Fibroblast of skin of right quadriceps (primary cell): Measurements from ENCODE around the gene RFC2.
A peak's percentile ranks its signal among the peaks of the same experiment; 100 is the strongest.
"Not testable (repeated sequence)": the region's sequence is repeated elsewhere in the genome, so short reads cannot be mapped to it uniquely, and the experiment has no call there.

Experiments
- DNase-seq: peaks from one replicate; pipeline ENCODE4 v3.0.0-alpha.2; 2013

RFC2 gene

DNA sequence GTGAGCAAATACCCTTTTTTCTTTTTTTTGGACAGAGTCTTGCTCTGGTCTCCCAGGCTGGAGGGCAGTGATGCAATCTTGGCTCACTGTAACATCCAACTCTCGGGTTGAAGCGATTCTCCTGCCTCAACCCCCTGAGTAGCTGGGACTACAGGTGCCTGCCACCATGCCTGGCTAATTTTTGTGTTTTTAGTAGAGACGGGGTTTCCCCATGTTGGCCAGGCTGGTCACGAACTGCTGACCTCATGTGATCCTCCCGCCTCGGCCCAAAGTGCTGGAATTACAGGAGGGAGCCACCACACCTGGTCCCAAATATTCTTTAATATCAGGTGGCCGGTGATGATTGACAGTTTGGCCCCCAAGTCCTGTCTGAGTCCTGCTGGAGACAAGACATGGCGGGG, 37.8 kb downstream of the RFC2 start:
- no peak for DNase-seq

DNA sequence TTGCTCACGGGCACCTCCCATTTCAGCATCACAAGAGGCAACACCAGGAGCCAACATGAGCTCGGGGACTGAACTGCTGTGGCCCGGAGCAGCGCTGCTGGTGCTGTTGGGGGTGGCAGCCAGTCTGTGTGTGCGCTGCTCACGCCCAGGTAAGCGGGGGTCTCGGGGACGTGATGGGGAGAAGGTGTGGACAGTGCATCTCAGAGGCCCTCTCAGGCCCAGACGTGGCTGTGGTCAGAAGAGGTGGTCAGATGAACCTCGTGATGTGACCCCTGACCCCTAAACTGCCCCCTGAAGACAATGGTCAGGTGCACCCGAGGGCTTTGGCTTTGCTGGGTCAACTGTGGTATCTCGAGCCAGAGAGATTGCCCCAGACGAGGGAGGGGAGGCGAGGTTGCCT, 38.3 kb downstream of the RFC2 start:
- DNase-seq: no peak

DNA sequence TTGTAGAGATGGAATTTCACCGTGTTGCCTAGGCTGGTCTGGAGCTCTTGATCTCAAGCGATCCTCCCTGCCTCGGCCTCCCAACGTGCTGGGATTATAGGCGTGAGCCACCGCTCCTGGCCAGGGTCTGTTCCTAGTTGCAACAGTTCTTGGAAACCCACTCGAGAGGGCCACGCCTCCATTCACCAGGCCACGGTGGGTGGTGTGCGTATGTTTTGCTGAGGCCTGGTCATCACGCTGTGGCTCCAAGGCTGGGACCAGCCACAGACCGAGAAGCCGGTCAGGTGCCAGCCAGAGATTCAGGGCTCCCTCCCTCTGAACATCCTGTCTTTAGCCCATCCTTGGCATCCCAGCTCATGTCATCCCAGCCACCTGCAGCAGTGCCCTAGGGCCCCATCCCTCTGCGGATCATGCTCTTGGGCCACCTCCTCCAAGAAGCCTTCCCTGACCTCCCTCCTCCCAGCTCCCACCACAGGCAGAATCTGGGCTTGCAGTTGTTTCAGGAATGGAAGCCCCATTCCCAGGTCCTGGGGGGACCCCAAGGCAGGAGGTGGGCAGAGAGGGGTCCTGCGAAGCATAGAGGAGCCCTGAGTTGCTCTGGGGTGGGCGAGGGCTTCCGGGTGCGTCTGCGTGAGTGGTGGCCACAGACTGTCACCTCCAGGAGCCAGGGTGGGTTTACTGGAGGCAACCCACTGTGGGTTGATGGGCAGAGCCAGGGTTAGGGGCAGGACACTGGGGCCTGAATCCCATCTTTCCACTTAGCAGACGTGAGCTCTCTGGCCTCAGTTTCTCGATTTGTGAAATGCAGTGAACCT, 39.2 kb downstream of the RFC2 start:
- DNase-seq: no peak

DNA sequence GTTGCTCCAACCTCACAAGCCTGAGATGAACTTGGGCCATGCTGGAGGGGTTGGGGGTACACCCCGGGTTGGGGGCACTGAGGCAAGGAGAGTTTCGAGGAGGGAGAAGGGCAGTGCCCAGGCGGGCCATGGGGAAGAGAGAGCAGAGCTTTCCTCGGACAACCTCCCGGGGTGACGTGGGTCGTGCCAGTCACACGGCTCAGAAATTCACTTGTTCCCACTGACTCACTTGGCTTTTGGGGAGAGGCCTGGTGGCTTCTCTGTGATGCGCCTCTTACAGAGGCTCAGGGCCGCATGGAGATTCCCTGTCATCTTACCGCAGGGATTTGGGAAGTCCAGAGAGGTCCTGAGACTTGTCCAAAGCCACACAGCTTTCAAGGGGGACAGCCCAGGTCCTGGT, 41.5 kb downstream of the RFC2 start:
- DNase-seq: no peak

DNA sequence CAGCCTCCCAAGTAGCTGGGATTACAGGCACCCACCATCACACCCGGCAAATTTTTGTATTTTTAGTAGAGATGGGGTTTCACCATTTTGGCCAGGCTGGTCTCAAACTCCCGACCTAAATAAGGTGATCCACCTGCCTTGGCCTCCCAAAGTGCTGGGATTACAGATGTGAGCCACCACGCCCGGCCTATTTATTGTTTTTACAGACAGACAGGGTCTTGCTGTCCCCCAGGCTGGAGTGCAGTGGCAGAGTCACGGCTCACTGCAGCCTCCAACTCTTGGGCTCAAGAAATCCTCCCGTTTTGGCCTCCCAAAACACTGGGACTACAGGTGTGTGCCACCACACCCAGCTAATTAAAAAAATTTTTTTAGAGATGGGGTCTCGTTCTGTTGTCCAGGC, 46.0 kb downstream of the RFC2 start:
- not testable (repeated sequence) for DNase-seq

GRCh38 chr7:74207586-74207985, 46.6 kb downstream of the RFC2 start:
- DNase-seq: no peak

DNA sequence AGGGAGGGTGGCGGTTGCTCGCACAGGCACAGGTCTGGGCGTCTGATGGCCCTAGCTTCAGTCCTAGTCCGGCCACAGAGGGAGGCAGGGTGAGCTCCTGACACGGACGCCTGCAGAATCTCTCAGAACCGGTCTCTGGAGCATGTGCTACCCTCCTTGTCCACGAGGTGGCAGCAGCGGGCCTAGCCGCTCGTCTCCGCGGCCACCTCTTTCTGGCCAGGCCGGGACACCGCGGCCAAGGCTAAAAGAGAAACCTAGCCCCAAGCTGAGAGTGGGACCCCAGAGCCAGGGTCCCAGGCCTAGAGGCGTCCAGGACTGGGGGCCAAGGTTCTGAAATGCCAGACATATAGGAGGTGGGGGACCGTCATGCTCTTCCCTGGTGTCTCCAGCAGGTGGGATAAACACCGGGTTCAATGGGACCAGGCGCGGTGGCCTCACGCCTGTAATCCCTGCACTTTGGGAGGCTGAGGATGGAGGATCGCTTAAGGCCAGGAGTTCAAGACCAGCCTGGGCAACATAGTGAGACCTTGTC, 47.5 kb downstream of the RFC2 start:
- peak; percentile 42 for DNase-seq

- not testable (repeated sequence) for DNase-seq
Observed at GRCh38 chr7:74206052-74206451, 48.1 kb downstream of the RFC2 start.

- no peak for DNase-seq
Observed at GRCh38 chr7:74203956-74204618, 50.1 kb downstream of the RFC2 start.

DNA sequence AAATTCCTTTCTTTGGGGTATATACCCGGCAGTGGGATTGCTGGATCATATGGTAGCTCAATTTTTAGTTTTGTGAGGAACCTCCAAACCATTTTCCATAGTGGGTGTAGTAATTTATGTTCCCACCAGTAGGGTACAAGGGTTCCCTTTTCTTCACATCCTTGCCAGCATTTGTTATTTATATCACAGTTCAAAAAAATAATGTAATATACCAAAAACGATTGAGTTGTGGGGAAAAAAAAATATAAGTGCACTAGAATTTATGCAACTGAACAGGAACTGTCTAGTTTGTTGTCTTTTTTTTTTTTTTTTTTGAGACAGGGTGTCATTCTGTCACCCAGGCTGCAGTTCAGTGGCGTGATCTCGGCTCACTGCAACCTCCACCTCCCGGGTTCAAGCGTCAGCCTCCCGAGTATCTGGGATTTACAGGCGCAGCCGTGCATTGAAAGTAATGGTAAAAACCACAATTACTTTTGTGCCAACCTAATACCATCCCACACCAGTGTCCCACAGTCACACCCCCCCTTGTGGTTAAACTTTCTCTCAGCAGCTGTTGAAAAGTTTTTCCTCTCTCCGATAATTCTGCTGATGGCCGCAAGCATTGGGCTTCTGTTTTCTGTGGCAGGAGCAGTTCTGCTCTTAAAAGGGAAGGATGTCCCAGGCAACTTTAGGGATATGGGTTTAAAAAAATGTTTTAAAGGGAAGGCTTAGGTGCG, 51.2 kb downstream of the RFC2 start:
- DNase-seq: peak; percentile 56

DNA sequence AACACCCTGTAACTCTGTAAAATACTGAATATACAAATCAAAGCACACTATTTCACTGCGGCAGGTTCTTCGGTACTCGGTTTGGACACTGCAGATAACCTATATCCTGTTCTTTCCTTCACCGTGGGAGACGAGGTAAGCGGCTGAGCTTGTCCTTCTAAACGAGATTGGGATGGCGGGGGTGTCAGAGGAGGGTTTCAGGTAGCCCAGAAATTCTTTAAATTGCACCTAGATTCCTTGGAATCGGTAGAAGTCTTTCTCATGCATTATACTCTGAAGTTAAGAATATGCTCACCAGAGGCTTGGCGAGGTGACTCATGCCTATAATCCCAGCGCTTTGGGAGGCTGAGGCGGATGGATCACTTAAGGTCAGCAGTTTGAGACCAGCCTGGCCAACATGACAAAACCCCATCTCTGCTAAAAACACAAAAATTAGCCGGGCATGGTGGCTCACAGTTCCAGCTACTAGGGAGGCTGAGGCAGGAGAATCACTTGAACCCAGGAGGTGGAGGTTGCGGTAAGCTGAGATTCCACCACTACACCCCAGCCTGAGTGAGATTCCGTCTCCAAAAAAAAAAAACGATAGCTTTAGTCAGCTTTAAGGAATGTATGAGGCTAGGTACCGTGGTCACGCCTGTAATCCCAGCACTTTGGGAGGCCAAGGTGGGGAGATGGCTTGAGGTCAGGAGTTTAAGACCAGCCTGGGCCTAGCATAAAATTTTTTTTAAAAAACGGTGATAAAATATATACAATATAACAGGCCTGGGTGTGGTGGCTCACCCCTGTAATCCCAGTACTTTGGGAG, 54.4 kb downstream of the RFC2 start:
- DNase-seq: peak; percentile 43

DNA sequence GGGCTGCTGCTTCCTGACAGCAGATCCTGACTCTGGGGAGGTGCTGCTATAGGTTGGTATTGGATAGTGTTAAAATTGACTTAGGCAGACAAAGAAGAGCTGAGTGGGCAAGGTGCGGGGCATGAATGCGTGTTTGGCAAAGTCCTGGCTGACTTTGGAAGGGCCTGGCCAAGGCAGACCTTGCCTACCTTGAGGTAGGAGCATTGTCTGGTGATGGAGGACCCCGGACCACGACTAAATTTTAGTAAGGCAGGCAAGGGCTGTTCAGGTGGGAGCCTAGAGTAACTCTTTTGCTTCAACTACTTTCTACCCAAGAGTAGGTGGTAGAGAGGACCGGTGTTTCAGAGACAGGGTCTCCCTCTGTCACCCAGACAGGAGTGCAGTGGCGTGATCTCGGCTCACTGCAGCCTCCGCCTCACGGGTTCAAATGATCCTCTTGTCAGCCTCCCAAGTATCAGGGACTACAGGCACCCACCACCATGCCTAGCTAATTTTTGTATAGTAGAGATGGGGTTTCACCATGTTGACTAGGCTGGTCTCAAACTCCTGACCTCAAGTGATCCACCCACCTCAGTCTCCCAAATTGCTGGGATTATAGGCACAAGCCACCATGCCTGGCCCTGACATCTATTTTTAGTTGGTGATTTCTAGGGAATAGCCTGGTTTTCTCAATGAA, 56.6 kb downstream of the RFC2 start:
- DNase-seq: no peak

DNA sequence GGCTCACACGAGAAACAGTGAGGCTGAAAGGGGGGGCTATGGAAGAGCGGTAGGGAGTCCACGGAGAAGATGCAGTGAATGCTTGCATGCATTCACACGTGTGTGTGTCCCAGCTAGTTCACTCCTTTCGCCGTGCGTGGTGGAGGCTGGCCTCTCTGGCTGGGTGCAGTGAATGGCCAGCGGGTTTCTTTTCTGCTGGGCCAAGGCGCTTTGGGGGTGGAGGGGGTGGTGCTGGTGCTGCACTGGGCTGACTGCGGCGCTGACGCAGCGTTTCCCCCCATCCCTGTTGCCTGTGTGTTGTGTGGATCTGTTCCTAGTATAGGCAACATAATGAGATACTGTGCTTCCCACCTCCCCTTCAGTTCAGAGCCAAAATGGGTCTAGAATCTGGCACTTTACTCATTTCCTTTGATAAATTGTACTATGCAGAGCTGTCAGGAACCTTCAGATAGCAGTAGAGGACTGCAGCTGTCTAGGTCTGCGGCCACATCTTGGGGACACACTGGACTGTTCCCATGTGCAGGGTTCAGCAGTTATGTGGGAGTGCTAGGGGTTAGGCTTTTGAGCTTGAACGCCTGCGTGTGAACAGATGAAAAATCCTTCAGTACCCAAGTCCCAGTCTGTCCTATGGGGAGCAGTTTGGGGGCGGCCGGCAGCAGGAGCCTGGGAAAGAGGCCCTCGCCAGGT, 58.1 kb downstream of the RFC2 start:
- DNase-seq: not testable (repeated sequence)

DNA sequence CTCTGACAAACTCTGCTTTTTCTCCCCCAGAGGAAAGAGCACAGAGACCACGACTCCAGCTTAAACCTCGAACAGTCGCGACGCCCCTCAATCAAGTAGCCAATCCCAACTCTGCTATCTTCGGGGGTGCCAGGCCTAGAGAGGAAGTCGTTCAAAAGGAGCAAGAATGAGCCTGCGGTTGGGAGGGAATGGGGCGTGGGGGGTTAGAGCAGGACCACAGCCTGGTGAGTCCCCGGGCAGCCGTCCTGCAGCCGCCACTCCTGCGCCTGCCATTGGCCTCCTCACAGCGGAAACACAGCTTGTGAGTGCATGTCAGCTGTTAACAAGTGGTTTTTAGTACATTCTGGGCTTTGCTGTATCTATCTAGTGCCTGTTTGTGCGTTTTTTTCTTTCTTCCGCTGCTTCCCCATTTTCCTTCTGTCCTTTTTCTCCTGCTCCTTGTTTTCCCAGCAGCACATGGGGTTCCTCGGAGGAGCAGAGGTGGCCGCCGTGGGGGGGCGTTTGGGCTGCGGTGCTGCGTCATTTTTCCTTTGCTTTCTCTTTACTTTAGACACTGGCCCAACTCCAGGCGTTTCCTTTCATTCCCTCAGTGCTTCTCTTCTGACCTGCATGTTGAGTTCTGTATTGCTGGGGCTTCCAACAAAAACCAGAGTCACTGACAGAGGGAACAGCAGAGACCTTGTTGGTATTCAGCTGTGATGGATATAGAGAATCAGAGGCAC, 58.9 kb downstream of the RFC2 start:
- DNase-seq: not testable (repeated sequence)

DNA sequence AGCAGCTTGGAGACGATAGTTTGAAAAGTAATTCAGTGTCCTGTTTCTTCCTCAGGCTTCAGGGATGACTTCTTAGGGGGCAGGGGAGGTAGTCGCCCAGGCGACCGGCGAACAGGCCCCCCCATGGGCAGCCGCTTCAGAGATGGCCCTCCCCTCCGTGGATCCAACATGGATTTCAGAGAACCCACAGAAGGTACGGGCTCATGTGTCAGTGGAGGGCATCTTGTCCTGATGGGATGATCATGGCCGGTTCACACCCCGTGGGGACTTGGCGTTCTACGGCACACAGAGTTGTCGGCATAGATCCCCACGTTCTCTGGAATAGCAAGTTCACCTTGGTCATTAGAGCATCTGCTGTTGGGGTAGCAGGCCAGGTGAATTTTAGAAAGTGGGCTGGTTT, 59.5 kb downstream of the RFC2 start:
- DNase-seq: no peak

DNA sequence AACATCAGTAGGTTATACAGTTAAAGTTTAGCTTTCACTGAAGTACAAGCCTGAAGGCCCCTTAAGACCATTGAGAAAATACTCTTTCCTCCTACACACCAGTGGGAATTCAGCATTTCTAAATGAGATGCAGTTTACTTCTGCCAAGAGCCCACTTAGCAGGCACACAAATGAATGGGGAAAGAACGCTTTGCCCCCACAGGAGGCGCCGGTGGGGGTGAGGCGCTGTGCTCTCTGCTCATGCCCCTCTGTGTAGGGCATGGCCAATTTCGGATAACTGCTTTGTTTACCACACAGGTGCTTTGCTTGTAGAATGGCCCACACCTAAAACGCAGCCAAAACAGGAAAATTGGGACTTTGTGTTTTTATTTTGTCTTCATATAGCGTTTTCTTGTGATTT, 60.3 kb downstream of the RFC2 start:
- no peak for DNase-seq

GRCh38 chr7:74193054-74193453, 61.1 kb downstream of the RFC2 start:
- no peak for DNase-seq

GRCh38 chr7:74191231-74191630, 63.0 kb downstream of the RFC2 start:
- no peak for DNase-seq

DNA sequence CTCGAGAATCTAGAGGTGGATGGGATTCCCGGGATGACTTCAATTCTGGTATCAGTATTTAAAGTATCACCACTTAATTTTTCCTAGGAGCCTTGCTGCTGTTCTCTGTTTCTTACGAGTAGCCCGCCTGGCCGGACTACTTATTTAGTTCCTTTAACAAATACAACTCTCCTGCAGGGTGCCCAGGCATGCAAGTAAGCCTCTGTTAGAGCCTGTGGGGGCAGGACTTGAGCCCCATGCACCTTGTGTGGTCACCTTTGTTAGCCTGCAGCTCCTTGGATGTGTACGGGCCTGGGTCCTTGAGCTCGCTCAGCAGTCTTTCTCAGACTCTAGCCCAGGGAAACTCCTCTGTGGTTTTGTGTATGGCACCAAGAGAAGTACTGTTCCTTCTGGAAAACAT, 63.9 kb downstream of the RFC2 start:
- no peak for DNase-seq

GRCh38 chr7:74187915-74188675, 66.1 kb downstream of the RFC2 start:
- DNase-seq: peak; percentile 64
